Heart right ventricle (tissue), 16 donors: ENCODE measurements around the gene PTPRG. TPM values are rescaled to one million over a fixed set of nuclear protein-coding genes. Genes with fewer than 3 reads are reported as not detected.

Experiments used
- ATAC-seq, 8 donors: fragments of 200-7000 bp; cut with Tn5 transposase; one replicate each; pipeline ENCODE4 v1.9.1; 2020; ENCODE audit warnings: mild to moderate bottlenecking in 8 of 8, moderate library complexity in 8 of 8, moderate number of reproducible peaks in 1 of 8
- DNase-seq, 2 donors: peaks; one replicate each; pipeline ENCODE4 v3.0.0-alpha.2; 2020
- H3K27ac ChIP-seq, 10 donors: fragments of 200-600 bp; sonication (generic) in 2 of 10; one replicate each; pipeline versions ENCODE4 v1.5.0 to v1.8.0; 2020 to 2022; ENCODE audit warnings: mild to moderate bottlenecking in 3 of 10
- H3K27me3 ChIP-seq, 7 donors: fragments of 200-600 bp; one replicate each; pipeline ENCODE4 v1.8.0; 2021 to 2022; ENCODE audit warnings: mild to moderate bottlenecking in 2 of 7
- H3K36me3 ChIP-seq, 9 donors: fragments of 200-600 bp; sonication (generic) in 1 of 9; one replicate each; pipeline versions ENCODE4 v1.5.0 to v1.8.0; 2020 to 2022; ENCODE audit warnings: mild to moderate bottlenecking in 2 of 9
- H3K4me1 ChIP-seq, 9 donors: fragments of 200-600 bp; sonication (generic) in 1 of 9; one replicate each; pipeline versions ENCODE4 v1.5.0 to v1.8.0; 2020 to 2022; ENCODE audit warnings: mild to moderate bottlenecking in 4 of 9
- H3K4me3 ChIP-seq, 10 donors: fragments of 200-600 bp; sonication (generic) in 2 of 10; one replicate each; pipeline versions ENCODE4 v1.5.0 to v1.8.0; 2020 to 2022; ENCODE audit warnings: mild to moderate bottlenecking in 7 of 10, moderate library complexity in 2 of 10
- H3K9me3 ChIP-seq, 11 donors: fragments of 200-600 bp in 10 of 11; sonication (generic) in 2 of 11; one replicate each; pipeline versions ENCODE4 v1.5.0 to v1.8.0; 2013 to 2022; ENCODE audit warnings: mild to moderate bottlenecking in 2 of 11, control low read depth in 1 of 11, moderate library complexity in 1 of 11
- WGBS, 2 donors: extraction: QIAGEN DNeasy Blood & Tissue Kit; methylation state at CpG; one replicate each; pipeline ENCODE4 v1.1.7; 2013; ENCODE audit warnings: inconsistent platforms in 1 of 2; 5-methylcytosine and 5-hydroxymethylcytosine counted together
- intact Hi-C, 10 donors: fragments of 100-400 bp; cut with DNase I; formaldehyde crosslinking; loops; one replicate each; pipeline versions ENCODE4 v1.11.1 to v1.14.2; 2022
- polyA plus RNA-seq, 2 donors: library from polyadenylated mRNA; stranded (reverse); fragments of 200-250 nt; gene quantifications; one replicate each; pipeline ENCODE4 v1.2.3, GENCODE V29; 2013
- total RNA-seq, 10 donors: library from RNA; stranded (reverse); fragmentation: NEBNext Ultra II Directional in 3 of 10; extraction: Animal tissue kit (Norgen Biotek cat#: 25700) in 3 of 10; gene quantifications; one replicate each; pipeline versions ENCODE4 v1.2.1 to v1.2.4, GENCODE V29; 2021 to 2023
- TF ChIP-seq, protein P1 (sequence below), 9 donors: fragments of 200-600 bp; sonication (generic) in 2 of 9; IDR thresholded peaks; one replicate each; pipeline versions ENCODE4 v1.5.0 to v1.8.0; 2021 to 2022; ENCODE audit warnings: antibody characterized with exemption in 9 of 9, mild to moderate bottlenecking in 5 of 9, moderate library complexity in 1 of 9
- donor health status: Arrhythmogenic right ventricular cardiomyopathy.
- donor health status: ischemic (EF 13 %, LVEDD 7.1; RV severe dilation, severe dysfunction).
- donor health status: healthy with polysubstance abuse.
- donor health status: DM: no; HTN: yes; CAD: no.
- donor health status: DM: no; HTN: no; CAD: no.
- donor health status: ischemic (EF 25% LVEDD 6.9; RV normal size, moderate dysfunction).
- donor health status: ischemic (EF 25% LVEDD 5.7; RV mildly dilated, moderate dysfunction).
- donor health status: healthy.
- donor health status: DM: yes; HTN: yes; CAD: no.
- donor health status: Ischemic cardiomyopathy.
- donor health status: ischemic (EF 35%, LVEDD 5.7; RV mildly dilated, moderate dysfunction).
- donor health status: nonischemic (EF 11% LVEDD 7.7; RV severe dilation, severe dysfunction).
- donor health status: DM: yes; HTN: yes; CAD: no.
- donor health status: PGD.
- donor health status: ischemic (EF 29% LVEDD 5.4; RV normal size, mild dysfunction).
- donor health status: nonischemic (EF 23%, LVEDD 6.1; RV moderate dilation, normal function).

The PTPRG gene
- total and polyA plus RNA-seq, 12 donors: 10.1 to 38.3 (median 32.6) TPM

DNA sequence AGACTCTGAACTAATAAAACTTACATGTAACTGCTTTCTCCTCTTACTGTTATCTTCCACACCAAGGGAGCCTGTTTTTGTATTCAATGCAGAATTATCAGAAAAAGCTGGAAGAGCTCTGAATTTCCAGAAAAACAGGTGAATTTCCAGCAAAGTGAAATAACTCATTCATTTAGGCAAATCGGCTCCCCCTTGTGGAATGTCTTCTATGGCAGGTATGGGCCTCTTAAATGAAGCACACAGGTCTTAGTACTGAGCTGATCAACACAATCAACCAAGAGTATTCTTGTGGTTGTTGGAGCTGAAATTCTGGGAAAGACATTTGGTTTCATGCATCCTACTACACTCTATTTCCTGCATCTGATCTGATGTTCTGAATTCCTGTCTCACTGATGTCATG lies 31.0 kb upstream of the PTPRG start:
- TF ChIP-seq, protein P1, sequence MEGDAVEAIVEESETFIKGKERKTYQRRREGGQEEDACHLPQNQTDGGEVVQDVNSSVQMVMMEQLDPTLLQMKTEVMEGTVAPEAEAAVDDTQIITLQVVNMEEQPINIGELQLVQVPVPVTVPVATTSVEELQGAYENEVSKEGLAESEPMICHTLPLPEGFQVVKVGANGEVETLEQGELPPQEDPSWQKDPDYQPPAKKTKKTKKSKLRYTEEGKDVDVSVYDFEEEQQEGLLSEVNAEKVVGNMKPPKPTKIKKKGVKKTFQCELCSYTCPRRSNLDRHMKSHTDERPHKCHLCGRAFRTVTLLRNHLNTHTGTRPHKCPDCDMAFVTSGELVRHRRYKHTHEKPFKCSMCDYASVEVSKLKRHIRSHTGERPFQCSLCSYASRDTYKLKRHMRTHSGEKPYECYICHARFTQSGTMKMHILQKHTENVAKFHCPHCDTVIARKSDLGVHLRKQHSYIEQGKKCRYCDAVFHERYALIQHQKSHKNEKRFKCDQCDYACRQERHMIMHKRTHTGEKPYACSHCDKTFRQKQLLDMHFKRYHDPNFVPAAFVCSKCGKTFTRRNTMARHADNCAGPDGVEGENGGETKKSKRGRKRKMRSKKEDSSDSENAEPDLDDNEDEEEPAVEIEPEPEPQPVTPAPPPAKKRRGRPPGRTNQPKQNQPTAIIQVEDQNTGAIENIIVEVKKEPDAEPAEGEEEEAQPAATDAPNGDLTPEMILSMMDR (IDR thresholded peaks at IDR 0.05): peak; percentile 28 to 70 (median 53)
- Histone ChIP-seq H3K4me1 (peaks cover 0 to 7% (median 0%) of the 10 kb centered on the region in 9 donors), H3K27ac (no peak overlapping the region), H3K4me3 (no peak overlapping the region), H3K9me3 (no peaks in the 10 kb centered on the region), H3K36me3 (no peaks in the 10 kb centered on the region), H3K27me3 (no peaks in the 10 kb centered on the region)
- peak in 1 of 2 donors; percentile 23 for DNase-seq
- 29 to 34% methylated on average over 1 of the region's 1 CpG for WGBS, 2 donors
- ATAC-seq: peak in 2 of 8 donors; percentile 51 to 52
- intact Hi-C loops: loop anchor here in 1 of 10 donors (10.0 kb wide), 1 partner anchor 86 kb away; no protein-coding TSS in a partner anchor

DNA sequence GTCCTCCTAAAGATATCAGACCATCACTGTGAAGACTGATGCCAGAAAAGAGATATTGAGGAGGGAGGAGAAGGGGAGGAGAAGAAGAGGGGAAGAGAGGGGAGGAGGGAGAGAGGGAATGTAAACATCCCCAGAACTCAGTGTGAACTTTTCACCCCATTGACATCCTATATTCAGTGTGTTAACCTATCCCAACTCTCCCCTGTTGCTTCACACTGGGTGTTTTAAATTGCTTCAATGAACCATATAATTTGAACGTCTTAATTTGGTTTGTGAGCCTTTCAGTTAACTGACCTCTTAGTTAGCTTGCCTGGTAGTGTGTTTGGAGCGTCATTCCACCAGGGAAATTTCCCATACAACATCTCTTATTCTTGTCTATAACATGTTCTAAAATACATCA lies 29.8 kb upstream of the PTPRG start:
- H3K4me3 ChIP-seq: no peak overlapping the region
- H3K36me3 ChIP-seq: no peaks in the 10 kb centered on the region
- peaks cover 0 to 6% (median 0%) of the 10 kb centered on the region in 9 donors for H3K4me1 ChIP-seq
- WGBS, 2 donors: 68 to 69% methylated on average over 2 of the region's 2 CpGs
- H3K27me3 ChIP-seq: no peaks in the 10 kb centered on the region
- no peaks in the 10 kb centered on the region for H3K9me3 ChIP-seq
- intact Hi-C loops: loop anchor here in 1 of 10 donors (10.0 kb wide), 1 partner anchor 87 kb away; no protein-coding TSS in a partner anchor
- TF ChIP-seq, protein P1 (IDR thresholded peaks at IDR 0.05): no peak
- ATAC-seq: no peak
- DNase-seq: no peak
- no peak overlapping the region for H3K27ac ChIP-seq

DNA sequence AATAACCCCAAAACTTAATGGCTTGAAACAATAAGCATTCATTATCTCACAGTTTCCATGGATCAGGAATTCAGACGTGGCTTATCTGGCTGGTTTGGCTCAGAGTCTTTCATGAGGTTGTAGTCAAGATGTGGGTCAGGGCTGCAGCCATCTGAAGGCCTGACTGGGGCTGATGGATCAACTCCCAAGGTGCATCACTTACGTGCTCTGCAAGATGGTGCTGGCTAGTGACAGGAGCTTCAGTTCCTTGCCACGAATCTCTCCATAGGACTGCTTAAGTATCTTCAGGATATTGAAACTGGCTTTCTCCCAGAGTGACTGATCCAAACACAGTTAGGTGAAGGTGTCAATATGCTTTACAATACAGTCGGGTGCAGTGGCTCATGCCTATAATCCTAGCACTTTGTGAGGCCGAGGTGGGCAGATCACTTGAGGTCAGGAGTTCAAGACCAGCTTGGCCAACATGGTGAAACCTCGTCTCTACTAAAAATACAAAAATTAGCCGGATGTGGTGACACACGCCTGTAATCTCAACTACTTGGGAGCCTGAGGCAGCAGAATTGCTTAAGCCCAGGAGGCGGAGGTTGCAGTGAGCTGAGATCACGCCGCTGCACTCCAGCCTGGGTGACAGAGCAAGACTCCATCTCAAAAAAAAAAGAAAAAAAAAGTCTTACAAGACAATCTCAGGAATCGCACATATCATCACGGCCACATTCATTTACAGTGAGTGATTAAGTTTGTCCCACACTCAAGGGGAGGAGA lies 28.5 kb upstream of the PTPRG start:
- no peak for ATAC-seq
- TF ChIP-seq, protein P1 (IDR thresholded peaks at IDR 0.05): no peak

GRCh38 chr3:61535826-61536225 lies 25.5 kb upstream of the PTPRG start:
- no peak overlapping the region for H3K4me3 ChIP-seq
- peaks cover 0 to 17% (median 9%) of the 10 kb centered on the region in 9 donors for H3K4me1 ChIP-seq
- H3K27ac ChIP-seq: no peak overlapping the region
- intact Hi-C loops: loop anchor here in 1 of 10 donors (10.0 kb wide), 1 partner anchor 91 kb away; no protein-coding TSS in a partner anchor
- ATAC-seq (no peak), DNase-seq (no peak)
- 96 to 98% methylated on average over 3 of the region's 3 CpGs for WGBS, 2 donors
- H3K36me3 ChIP-seq: no peaks in the 10 kb centered on the region
- no peaks in the 10 kb centered on the region for H3K27me3 ChIP-seq
- H3K9me3 ChIP-seq: no peaks in the 10 kb centered on the region
- TF ChIP-seq, protein P1 (IDR thresholded peaks at IDR 0.05): no peak

More for the DNA sequence above, 28.5 kb upstream of the PTPRG start:
- peaks cover 0 to 16% (median 9%) of the 10 kb centered on the region in 9 donors for H3K4me1 ChIP-seq
- DNase-seq: no peak
- H3K4me3 ChIP-seq: no peak overlapping the region
- WGBS, 2 donors: 91 to 92% methylated on average over 13 of the region's 13 CpGs
- H3K36me3 ChIP-seq: no peaks in the 10 kb centered on the region
- no peak overlapping the region for H3K27ac ChIP-seq
- H3K9me3 ChIP-seq: no peaks in the 10 kb centered on the region
- no peaks in the 10 kb centered on the region for H3K27me3 ChIP-seq
- intact Hi-C loops: loop anchor here in 1 of 10 donors (10.0 kb wide), 1 partner anchor 88 kb away; no protein-coding TSS in a partner anchor
